GM12892 (cell line): ENCODE data around the gene CCDC122.

ENCODE experiments used
- POLR2A ChIP-seq: IDR thresholded peaks from 2 replicates; pipeline ENCODE4 v1.6.1; 2011; ENCODE audit warnings: low read depth, low read length, control low read depth
- POLR2AphosphoS5 ChIP-seq: IDR thresholded peaks from 2 replicates; pipeline ENCODE4 v1.6.1; 2011; ENCODE audit warnings: low read depth, low read length, control low read depth

- TF ChIP-seq POLR2A (no peak), POLR2AphosphoS5 (no peak)
These were observed 48.5 kb downstream of the CCDC122 start for GRCh38 chr13:43831088-43831487.
